GM21737 (cell line): ENCODE results near the gene S100P.
A peak's percentile ranks its signal among the peaks of the same experiment; 100 is the strongest.
"Not testable (repeated sequence)": the region's sequence is repeated elsewhere in the genome, so short reads cannot be mapped to it uniquely, and the experiment has no call there.

ENCODE experiments used
- ATAC-seq: cut with Tn5 transposase; IDR thresholded peaks from one replicate; pipeline ENCODE4 v1.9.1; 2021; ENCODE audit warnings: mild to moderate bottlenecking, moderate library complexity; ENCODE audit not compliant: unreplicated experiment

S100P gene

GRCh38 chr4:6672541-6673190, 21.0 kb upstream of the S100P start:
- ATAC-seq, result not testable (repeated sequence)

GRCh38 chr4:6673191-6673659, 20.5 kb upstream of the S100P start:
- not testable (repeated sequence) for ATAC-seq

GRCh38 chr4:6673660-6674499, 19.8 kb upstream of the S100P start:
- ATAC-seq, result peak; percentile 64

GRCh38 chr4:6674500-6675149, 19.1 kb upstream of the S100P start:
- ATAC-seq, result peak; percentile 38

GRCh38 chr4:6676722-6677558, 16.7 kb upstream of the S100P start:
- ATAC-seq, result no peak

- no peak for ATAC-seq
Measured at GRCh38 chr4:6680372-6681034, 13.2 kb upstream of the S100P start.

DNA sequence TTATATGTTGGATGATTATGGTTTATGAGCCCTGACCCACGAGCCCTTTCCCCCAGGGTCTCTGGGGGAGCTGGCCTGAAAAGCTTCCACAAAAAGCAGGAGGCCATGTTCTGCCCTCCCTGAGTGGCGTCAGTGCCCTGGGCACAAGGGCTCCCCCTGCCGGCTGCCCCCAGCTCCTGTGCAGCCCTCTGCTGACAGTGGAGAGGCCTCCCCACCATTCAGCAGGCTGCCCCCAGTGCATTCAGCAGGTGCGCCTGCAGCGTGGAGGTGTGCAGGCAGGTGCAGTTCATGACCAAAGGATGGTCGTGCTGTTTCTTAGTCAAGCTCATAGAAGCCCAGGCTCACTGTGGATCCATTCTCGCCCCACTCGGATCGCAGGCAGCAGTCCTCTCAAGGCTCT, 12.5 kb upstream of the S100P start:
- no peak for ATAC-seq

GRCh38 chr4:6682862-6683590, 10.7 kb upstream of the S100P start:
- ATAC-seq, result no peak

- ATAC-seq, result no peak
Measured at GRCh38 chr4:6684656-6685055, 9.0 kb upstream of the S100P start.

- ATAC-seq, result no peak
Measured at GRCh38 chr4:6686104-6686787, 7.4 kb upstream of the S100P start.

DNA sequence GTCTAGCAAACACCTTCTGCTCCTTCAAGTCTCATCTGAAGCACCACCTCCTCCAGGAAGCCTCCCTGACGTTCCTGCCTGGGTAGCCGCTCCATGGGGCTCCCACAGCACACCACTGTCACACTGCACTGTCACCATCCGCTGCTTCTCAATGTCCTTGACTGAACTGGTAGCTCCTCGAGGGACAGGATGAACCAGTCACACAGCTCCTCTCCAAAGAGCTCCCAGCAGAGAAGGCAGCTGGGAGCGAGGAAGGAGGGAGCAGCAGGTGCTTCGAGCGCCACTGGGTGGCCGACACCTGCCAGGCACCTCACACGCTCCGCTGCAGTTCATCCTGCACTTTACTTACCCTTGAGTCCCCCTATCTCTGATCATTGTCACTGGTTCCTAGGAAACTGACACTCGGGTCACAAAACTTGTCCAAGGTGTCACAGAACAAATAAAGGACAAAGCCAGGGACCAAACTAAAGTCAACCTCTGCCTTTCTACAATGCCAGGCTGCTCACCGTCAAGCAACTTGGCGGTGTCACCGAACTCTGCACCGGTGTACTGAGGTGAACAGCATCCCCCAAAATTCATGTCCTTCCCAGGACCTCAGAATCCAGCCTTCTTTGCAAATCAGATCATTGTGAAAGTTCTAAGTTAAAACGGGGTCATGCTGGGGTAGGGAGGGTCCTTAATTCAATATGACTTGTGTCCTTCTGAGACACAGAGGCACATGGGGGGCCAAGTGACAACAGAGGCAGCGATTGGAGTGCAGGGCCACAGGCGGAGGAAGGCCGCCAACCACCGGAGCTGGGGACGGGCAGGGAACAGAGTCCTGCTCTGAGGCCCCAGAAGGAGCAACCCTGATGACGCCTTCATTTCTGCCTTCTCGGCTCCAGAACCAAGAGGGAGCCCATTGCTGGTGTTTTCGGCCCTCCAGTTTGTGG, 5.5 kb upstream of the S100P start:
- ATAC-seq, result no peak

- peak; percentile 73 for ATAC-seq
Measured at GRCh38 chr4:6688879-6689505, 4.7 kb upstream of the S100P start.

- no peak for ATAC-seq
Measured at GRCh38 chr4:6689506-6689960, 4.1 kb upstream of the S100P start.

- ATAC-seq, result no peak
Measured at GRCh38 chr4:6692379-6692778, 1.3 kb upstream of the S100P start.

- ATAC-seq, result no peak
Measured at GRCh38 chr4:6692806-6693205, 872 bp upstream of the S100P start.

GRCh38 chr4:6694177-6694901, 661 bp downstream of the S100P start:
- no peak for ATAC-seq
